GM12878 (cell line): ENCODE data around the gene DLGAP3.
"Not testable (repeated sequence)": the region's sequence is repeated elsewhere in the genome, so short reads cannot be mapped to it uniquely, and the experiment has no call there.

Experiments
- DPF2 ChIP-seq: fragments of 450-650 bp; IDR thresholded peaks from 2 replicates; pipeline ENCODE4 v1.6.1; 2017; ENCODE audit warnings: mild to moderate bottlenecking
- EGR1 ChIP-seq, 2 experiments: IDR thresholded peaks; 1 replicate in 1 of 2; 2 replicates in 1 of 2; pipeline ENCODE4 v1.6.1; 2011 to 2012; ENCODE audit warnings: low read depth in 2 of 2, low read length in 2 of 2, borderline replicate concordance in 1 of 2, mild to moderate bottlenecking in 1 of 2, moderate library complexity in 1 of 2
- GABPA ChIP-seq: IDR thresholded peaks from 2 replicates; pipeline ENCODE4 v1.6.1; 2014; ENCODE audit warnings: antibody characterized with exemption, low read depth, mild to moderate bottlenecking, inconsistent platforms
- HDAC2 ChIP-seq: fragments of 200-600 bp; sonication (generic); IDR thresholded peaks from 2 replicates; pipeline ENCODE4 v1.6.1; 2017
- HDAC6 ChIP-seq: fragments of 200-600 bp; sonication (generic); IDR thresholded peaks from one replicate; pipeline ENCODE4 v1.8.0; 2017; ENCODE audit warnings: antibody characterized with exemption; ENCODE audit not compliant: unreplicated experiment
- MYC ChIP-seq: IDR thresholded peaks from 2 replicates; pipeline ENCODE4 v1.6.1; 2011; ENCODE audit warnings: mild to moderate bottlenecking, low read length, moderate library complexity, inconsistent platforms; ENCODE audit not compliant: insufficient read depth, insufficient replicate concordance, insufficient read length, severe bottlenecking
- POLR2AphosphoS5 ChIP-seq: IDR thresholded peaks from 2 replicates; pipeline ENCODE4 v1.6.1; 2011; ENCODE audit warnings: mild to moderate bottlenecking, low read length, inconsistent platforms
- RAD21 ChIP-seq: IDR thresholded peaks from 2 replicates; pipeline ENCODE4 v1.6.1; 2011; ENCODE audit warnings: mild to moderate bottlenecking, low read depth, low read length, moderate library complexity; ENCODE audit not compliant: insufficient read depth
- RCOR1 ChIP-seq: conservative IDR thresholded peaks from 2 replicates; pipeline ENCODE4 v1.6.1; 2012; ENCODE audit warnings: low read depth, low read length, improper control_type of control experiment
- SUZ12 ChIP-seq: fragments of 200-600 bp; sonication (generic); IDR thresholded peaks from one replicate; pipeline ENCODE4 v1.6.1; 2018; ENCODE audit warnings: antibody characterized with exemption, mild to moderate bottlenecking; ENCODE audit not compliant: unreplicated experiment
- YY1 ChIP-seq: IDR thresholded peaks from 2 replicates; pipeline ENCODE4 v1.6.1; 2011; ENCODE audit warnings: low read depth, mild to moderate bottlenecking, low read length
- ZNF207 ChIP-seq: fragments of 450-650 bp; IDR thresholded peaks from 2 replicates; pipeline ENCODE4 v1.6.1; 2014; ENCODE audit warnings: antibody characterized with exemption, mild to moderate bottlenecking, borderline replicate concordance
- TF ChIP-seq, protein P1 (sequence below), 3 experiments: IDR thresholded peaks in 2 of 3; conservative IDR thresholded peaks in 1 of 3; 2 replicates each; pipeline ENCODE4 v1.5.1; 2011; ENCODE audit warnings: low read depth in 3 of 3, low read length in 3 of 3, mild to moderate bottlenecking in 3 of 3, control low read depth in 2 of 3, moderate library complexity in 2 of 3, inconsistent platforms in 1 of 3, mixed read lengths in 1 of 3; ENCODE audit not compliant: control insufficient read depth in 2 of 3, insufficient read depth in 1 of 3; ENCODE audit errors: extremely low read depth in 1 of 3

DNA sequence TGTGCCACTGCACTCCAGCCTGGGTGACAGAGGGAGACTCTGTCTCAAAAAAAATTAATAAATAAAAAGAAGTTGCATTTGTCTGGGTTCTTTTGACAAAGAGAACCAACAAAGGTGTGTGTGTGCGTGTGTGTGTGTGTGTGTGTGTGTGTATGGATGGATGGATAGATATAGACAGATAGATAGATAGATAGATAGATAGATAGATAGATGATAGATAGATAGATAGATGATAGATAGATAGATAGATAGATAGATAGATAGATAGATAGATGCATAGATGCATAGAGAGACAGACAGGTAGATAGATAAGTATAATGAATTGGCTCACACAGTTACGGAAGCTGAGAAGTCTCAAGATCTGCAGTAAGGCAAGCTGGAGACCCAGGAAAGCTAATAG, 12.3 kb upstream of the DLGAP3 start:
- TF ChIP-seq POLR2AphosphoS5; DPF2; MYC; GABPA; HDAC2; HDAC6; YY1; SUZ12; EGR1 (IDR thresholded peaks at IDR 0.05; ENCODE audit: borderline replicate concordance in 1 of 2, low read depth in 2 of 2, low read length in 2 of 2); ZNF207; RAD21; RCOR1: not testable (repeated sequence)
- TF ChIP-seq, protein P1, sequence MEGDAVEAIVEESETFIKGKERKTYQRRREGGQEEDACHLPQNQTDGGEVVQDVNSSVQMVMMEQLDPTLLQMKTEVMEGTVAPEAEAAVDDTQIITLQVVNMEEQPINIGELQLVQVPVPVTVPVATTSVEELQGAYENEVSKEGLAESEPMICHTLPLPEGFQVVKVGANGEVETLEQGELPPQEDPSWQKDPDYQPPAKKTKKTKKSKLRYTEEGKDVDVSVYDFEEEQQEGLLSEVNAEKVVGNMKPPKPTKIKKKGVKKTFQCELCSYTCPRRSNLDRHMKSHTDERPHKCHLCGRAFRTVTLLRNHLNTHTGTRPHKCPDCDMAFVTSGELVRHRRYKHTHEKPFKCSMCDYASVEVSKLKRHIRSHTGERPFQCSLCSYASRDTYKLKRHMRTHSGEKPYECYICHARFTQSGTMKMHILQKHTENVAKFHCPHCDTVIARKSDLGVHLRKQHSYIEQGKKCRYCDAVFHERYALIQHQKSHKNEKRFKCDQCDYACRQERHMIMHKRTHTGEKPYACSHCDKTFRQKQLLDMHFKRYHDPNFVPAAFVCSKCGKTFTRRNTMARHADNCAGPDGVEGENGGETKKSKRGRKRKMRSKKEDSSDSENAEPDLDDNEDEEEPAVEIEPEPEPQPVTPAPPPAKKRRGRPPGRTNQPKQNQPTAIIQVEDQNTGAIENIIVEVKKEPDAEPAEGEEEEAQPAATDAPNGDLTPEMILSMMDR (IDR thresholded peaks at IDR 0.05 in 2 of 3, conservative IDR thresholded peaks at IDR 0.05 in 1 of 3; ENCODE audit: control insufficient read depth in 2 of 3, extremely low read depth in 1 of 3, insufficient read depth in 1 of 3, low read depth in 3 of 3, low read length in 3 of 3), result not testable (repeated sequence)
